PC-3 (cell line): Measurements from ENCODE around the gene PLXNA3. TPM values are rescaled to one million over a fixed set of nuclear protein-coding genes. Genes with fewer than 3 reads are reported as not detected.
A peak's percentile ranks its signal among the peaks of the same experiment; 100 is the strongest.

Experiments
- ATAC-seq: fragments of 200-7000 bp; cut with Tn5 transposase; 2 replicates; pipeline ENCODE4 v1.9.1; 2020; ENCODE audit warnings: mild to moderate bottlenecking, moderate library complexity
- BruUV-seq: library from RNA; stranded (reverse); fragments of 400-500 nt; replicated peaks from 2 replicates; lab custom pipeline; 2021; lab: Mats Ljungman, UMichigan
- CTCF ChIA-PET: fragments of 300-600 bp; sonication (Branson Sonifier 250); formaldehyde crosslinking; loops from one replicate; lab custom pipeline; 2022; ENCODE audit warnings: antibody characterized with exemption; lab: Charles Lee
- POLR2A ChIA-PET: fragments of 300-600 bp; sonication (Branson Sonifier 250); formaldehyde crosslinking; loops from one replicate; lab custom pipeline; 2022; ENCODE audit warnings: antibody characterized with exemption; ENCODE audit not compliant: unreplicated experiment; lab: Charles Lee
- DNase-seq: peaks from one replicate; pipeline ENCODE4 v3.0.0-alpha.2; 2015
- H2AFZ ChIP-seq: fragments of 300-600 bp; sonication (generic); 2 replicates; pipeline ENCODE4 v1.6.0; 2016; ENCODE audit warnings: antibody characterized with exemption, low read length
- H3F3A ChIP-seq: fragments of 300-600 bp; sonication (generic); one replicate; pipeline ENCODE4 v1.6.0; 2017; ENCODE audit warnings: antibody characterized with exemption, low read length, control low read depth, mild to moderate bottlenecking; ENCODE audit not compliant: unreplicated experiment
- H3K27ac ChIP-seq: fragments of 300-600 bp; sonication (generic); 2 replicates; pipeline ENCODE4 v1.5.1; 2016; ENCODE audit warnings: mild to moderate bottlenecking, low read length
- H3K27me3 ChIP-seq: fragments of 300-600 bp; sonication (generic); 2 replicates; pipeline ENCODE4 v1.6.1; 2016; ENCODE audit warnings: low read length, mixed read lengths
- H3K36me3 ChIP-seq: fragments of 300-600 bp; sonication (generic); 2 replicates; pipeline ENCODE4 v1.6.1; 2016; ENCODE audit warnings: low read depth, mixed run types, low read length, mixed read lengths
- H3K4me1 ChIP-seq: fragments of 300-600 bp; sonication (generic); 2 replicates; pipeline ENCODE4 v1.5.1; 2016; ENCODE audit warnings: low read length; ENCODE audit not compliant: insufficient read depth
- H3K4me2 ChIP-seq: fragments of 300-600 bp; sonication (generic); 2 replicates; pipeline ENCODE4 v1.6.0; 2016; ENCODE audit warnings: low read length
- H3K4me3 ChIP-seq: fragments of 300-600 bp; sonication (generic); 2 replicates; pipeline ENCODE4 v1.5.1; 2016; ENCODE audit warnings: mild to moderate bottlenecking, low read length, mixed read lengths
- H3K79me2 ChIP-seq: fragments of 300-600 bp; sonication (generic); 2 replicates; pipeline ENCODE4 v1.6.1; 2017; ENCODE audit warnings: low read length, mixed read lengths
- H3K9ac ChIP-seq: fragments of 300-600 bp; sonication (generic); 2 replicates; pipeline ENCODE4 v1.6.0; 2016; ENCODE audit warnings: mild to moderate bottlenecking, low read length
- H3K9me2 ChIP-seq: fragments of 300-600 bp; sonication (generic); replicated peaks from 2 replicates; pipeline ENCODE4 v1.6.1; 2016; ENCODE audit warnings: mixed run types, low read length, mixed read lengths
- H3K9me3 ChIP-seq: fragments of 300-600 bp; sonication (generic); 2 replicates; pipeline ENCODE4 v1.6.1; 2016; ENCODE audit warnings: low read length, mixed read lengths
- H4K20me1 ChIP-seq: fragments of 300-600 bp; sonication (generic); 2 replicates; pipeline ENCODE4 v1.6.1; 2016; ENCODE audit warnings: low read length, mixed read lengths
- EZH2 ChIP-seq: fragments of 300-600 bp; sonication (generic); IDR thresholded peaks from one replicate; pipeline ENCODE4 v1.6.1; 2017; ENCODE audit warnings: antibody characterized with exemption, mild to moderate bottlenecking, low read length; ENCODE audit not compliant: unreplicated experiment
- EZH2phosphoT487 ChIP-seq: fragments of 300-600 bp; sonication (generic); IDR thresholded peaks from 2 replicates; pipeline ENCODE4 v1.6.1; 2018; ENCODE audit warnings: mild to moderate bottlenecking, antibody characterized with exemption, low read length, borderline replicate concordance
- intact Hi-C: fragments of 100-400 bp; cut with micrococcal nuclease; formaldehyde crosslinking; loops from 2 replicates; pipeline ENCODE4 v1.9.0; 2023
- total RNA-seq: library from RNA; depleted of rRNA; stranded (reverse); fragments of >200 nt; gene quantifications from 2 replicates; pipeline ENCODE4 v1.2.3, GENCODE V29; 2014
- TF ChIP-seq, protein P1 (sequence below): fragments of 300-600 bp; sonication (generic); conservative IDR thresholded peaks from 2 replicates; pipeline ENCODE4 v1.5.1; 2017; ENCODE audit warnings: antibody characterized with exemption, low read depth, mild to moderate bottlenecking, low read length

PLXNA3 gene
- total RNA-seq, 1 experiment from 2014 or later, result 5.3 TPM

DNA sequence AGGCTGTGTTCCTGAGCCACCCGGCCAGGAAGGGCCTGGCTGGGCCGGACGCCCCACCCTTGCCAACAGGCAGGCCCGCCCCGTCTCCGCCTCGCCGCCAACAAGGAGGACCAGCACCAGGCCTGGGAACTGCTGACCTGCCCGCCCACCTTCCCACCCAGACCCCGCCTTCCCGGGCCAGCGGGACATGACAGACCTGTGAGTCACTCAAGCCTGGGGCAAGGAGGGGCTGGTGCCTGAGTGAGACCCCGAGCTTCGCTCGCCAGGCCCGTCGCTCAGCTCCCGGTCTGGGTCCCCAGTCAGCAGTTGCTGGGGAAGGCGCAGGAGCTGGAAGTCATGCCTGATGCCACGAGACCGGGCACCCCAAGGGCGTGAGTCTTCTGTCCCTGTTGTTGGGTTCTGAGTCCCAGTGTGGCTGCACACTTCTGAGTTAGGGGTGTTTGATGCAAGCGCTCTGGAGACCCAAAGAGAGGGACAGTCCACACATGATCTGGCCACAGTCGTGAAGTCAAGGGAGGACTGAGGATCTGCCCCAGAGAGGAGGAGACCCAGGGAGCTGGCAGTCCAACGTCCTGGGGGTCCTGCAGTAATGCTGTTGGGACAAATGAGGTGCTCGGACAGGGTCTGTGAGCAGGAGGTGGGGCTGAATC lies 48.7 kb upstream of the PLXNA3 start, which contains the start of gene DNASE1L1:
TSS of gene DNASE1L1 (minus strand) at position 33 of the 650 bp plus-strand sequence. CDS start 3,686 bp downstream, outside the sequence.
- POLR2A ChIA-PET, result interaction anchor here (0.6 to 0.7 kb wide), 3 partner anchors 80 to 132 kb away, joined by 4 to 5 read pairs (median 5); no protein-coding TSS in a partner anchor
- Histone ChIP-seq H3K4me2 (peak within 1 kb of the TSS; percentile 96), H3K27ac (peak within 1 kb of the TSS; percentile 78), H3K9me3 (no peaks in the 10 kb centered on the region), H2AFZ (peak within 1 kb of the TSS; percentile 79), H3K9me2 (no peaks in the 10 kb centered on the region), H3F3A (no peaks in the 10 kb centered on the region), H4K20me1 (no peaks in the 10 kb centered on the region), H3K9ac (peak within 1 kb of the TSS; percentile 79), H3K4me1 (peaks cover 26% of the 10 kb centered on the region), H3K36me3 (no peaks in the 10 kb centered on the region), H3K79me2 (peaks cover 24% of the 10 kb centered on the region), H3K27me3 (no peaks in the 10 kb centered on the region), H3K4me3 (peak within 1 kb of the TSS; percentile 75)
- peak; percentile 91 for DNase-seq
- TF ChIP-seq EZH2phosphoT487 (no peak), EZH2 (no peak)
- TF ChIP-seq, protein P1, sequence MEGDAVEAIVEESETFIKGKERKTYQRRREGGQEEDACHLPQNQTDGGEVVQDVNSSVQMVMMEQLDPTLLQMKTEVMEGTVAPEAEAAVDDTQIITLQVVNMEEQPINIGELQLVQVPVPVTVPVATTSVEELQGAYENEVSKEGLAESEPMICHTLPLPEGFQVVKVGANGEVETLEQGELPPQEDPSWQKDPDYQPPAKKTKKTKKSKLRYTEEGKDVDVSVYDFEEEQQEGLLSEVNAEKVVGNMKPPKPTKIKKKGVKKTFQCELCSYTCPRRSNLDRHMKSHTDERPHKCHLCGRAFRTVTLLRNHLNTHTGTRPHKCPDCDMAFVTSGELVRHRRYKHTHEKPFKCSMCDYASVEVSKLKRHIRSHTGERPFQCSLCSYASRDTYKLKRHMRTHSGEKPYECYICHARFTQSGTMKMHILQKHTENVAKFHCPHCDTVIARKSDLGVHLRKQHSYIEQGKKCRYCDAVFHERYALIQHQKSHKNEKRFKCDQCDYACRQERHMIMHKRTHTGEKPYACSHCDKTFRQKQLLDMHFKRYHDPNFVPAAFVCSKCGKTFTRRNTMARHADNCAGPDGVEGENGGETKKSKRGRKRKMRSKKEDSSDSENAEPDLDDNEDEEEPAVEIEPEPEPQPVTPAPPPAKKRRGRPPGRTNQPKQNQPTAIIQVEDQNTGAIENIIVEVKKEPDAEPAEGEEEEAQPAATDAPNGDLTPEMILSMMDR, result no peak
- peak; percentile 83 for ATAC-seq
- no TSS peak for BruUV-seq
- intact Hi-C loops, result no loop called here
- CTCF ChIA-PET, result interaction anchor here (0.6 to 0.7 kb wide), 2 partner anchors 9 to 34 kb away, joined by 3 to 5 read pairs; no protein-coding TSS in a partner anchor

DNA sequence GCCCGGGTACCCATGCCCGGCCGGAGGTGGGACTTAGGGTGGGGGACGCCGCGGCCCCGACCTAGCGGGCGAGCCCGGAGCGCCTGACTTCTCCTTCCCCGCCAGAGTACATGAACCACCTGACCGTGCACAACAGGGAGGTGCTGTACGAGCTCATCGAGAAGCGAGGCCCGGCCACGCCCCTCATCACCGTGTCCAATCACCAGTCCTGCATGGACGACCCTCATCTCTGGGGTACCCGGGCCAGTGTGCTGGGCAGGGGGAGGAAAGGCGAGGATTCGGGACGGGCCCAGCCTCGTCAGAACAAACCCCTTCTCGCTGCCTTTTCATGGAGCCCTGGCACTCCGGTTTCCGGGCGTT lies 46.1 kb upstream of the PLXNA3 start:
- Histone ChIP-seq H4K20me1 (no peaks in the 10 kb centered on the region), H3K36me3 (no peaks in the 10 kb centered on the region), H3F3A (no peaks in the 10 kb centered on the region), H3K4me3 (peak overlapping the region; percentile 89), H3K27me3 (no peaks in the 10 kb centered on the region), H3K9ac (peak overlapping the region; percentile 87), H3K9me3 (no peaks in the 10 kb centered on the region), H3K9me2 (no peaks in the 10 kb centered on the region), H2AFZ (peak overlapping the region; percentile 89), H3K79me2 (peaks cover 24% of the 10 kb centered on the region), H3K27ac (peak overlapping the region; percentile 45), H3K4me1 (peaks cover 26% of the 10 kb centered on the region), H3K4me2 (peak overlapping the region; percentile 94)
- BruUV-seq, result no TSS peak
- DNase-seq (peak; percentile 58), ATAC-seq (peak; percentile 54)
- TF ChIP-seq EZH2 (no peak), EZH2phosphoT487 (no peak)
- TF ChIP-seq, protein P1, result no peak
- intact Hi-C loops, result no loop called here
- CTCF ChIA-PET, result interaction anchor here (0.5 to 1.0 kb wide), 2 partner anchors 39 to 129 kb away, joined by 3 to 4 read pairs; no protein-coding TSS in a partner anchor
- POLR2A ChIA-PET, result interaction anchor here (0.6 to 1.0 kb wide), 2 partner anchors 13 to 38 kb away, joined by 3 to 18 read pairs; no protein-coding TSS in a partner anchor

DNA sequence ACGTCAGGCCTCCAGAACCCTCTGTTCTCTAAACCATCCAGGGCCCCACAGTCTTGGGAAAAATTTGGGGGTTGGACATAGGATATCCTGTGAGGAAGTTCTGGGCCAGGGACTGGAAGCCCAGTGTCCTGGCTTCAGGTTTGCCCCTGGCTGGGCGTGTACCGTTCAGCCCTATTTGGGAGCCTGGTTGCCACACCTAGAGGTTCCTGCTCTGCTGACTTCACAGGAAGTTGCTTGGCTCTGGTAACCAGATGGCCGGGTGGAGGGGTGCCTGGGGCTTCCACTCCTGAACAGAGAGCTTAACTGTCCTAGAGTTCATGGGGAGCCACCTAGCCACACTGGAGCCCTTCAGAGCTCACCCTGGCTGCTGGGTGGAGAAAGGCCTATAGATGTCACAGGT lies 45.6 kb upstream of the PLXNA3 start:
- peak overlapping the region; percentile 89 for H3K4me3 ChIP-seq
- intact Hi-C loops, result no loop called here
- peak overlapping the region; percentile 45 for H3K27ac ChIP-seq
- H3K27me3 ChIP-seq, result no peaks in the 10 kb centered on the region
- H3K9me2 ChIP-seq, result no peaks in the 10 kb centered on the region
- H3K36me3 ChIP-seq, result no peaks in the 10 kb centered on the region
- H3F3A ChIP-seq, result no peaks in the 10 kb centered on the region
- ChIA-PET POLR2A (interaction anchor here (0.6 to 1.0 kb wide), 2 partner anchors 39 to 283 kb away, joined by 3 to 4 read pairs; no protein-coding TSS in a partner anchor), CTCF (interaction anchor here (1.0 kb wide), 1 partner anchor 39 kb away, joined by 3 read pairs; no protein-coding TSS in a partner anchor)
- peaks cover 26% of the 10 kb centered on the region for H3K4me1 ChIP-seq
- peak; percentile 39 for DNase-seq
- H3K79me2 ChIP-seq, result peaks cover 24% of the 10 kb centered on the region
- ATAC-seq, result peak; percentile 20
- H2AFZ ChIP-seq, result peak overlapping the region; percentile 89
- H3K9ac ChIP-seq, result peak overlapping the region; percentile 87
- H4K20me1 ChIP-seq, result no peaks in the 10 kb centered on the region
- no peaks in the 10 kb centered on the region for H3K9me3 ChIP-seq
- BruUV-seq, result no TSS peak
- TF ChIP-seq EZH2phosphoT487 (no peak), EZH2 (no peak)
- TF ChIP-seq, protein P1, result no peak
- H3K4me2 ChIP-seq, result peak overlapping the region; percentile 94
